ENCODE measurements around the gene TRIM17. TPM values are rescaled to one million over a fixed set of nuclear protein-coding genes. Genes with fewer than 3 reads are reported as not detected.

The TRIM17 gene
- total RNA-seq, 1 experiment from 2014 or later, result 0.54 TPM

DNA sequence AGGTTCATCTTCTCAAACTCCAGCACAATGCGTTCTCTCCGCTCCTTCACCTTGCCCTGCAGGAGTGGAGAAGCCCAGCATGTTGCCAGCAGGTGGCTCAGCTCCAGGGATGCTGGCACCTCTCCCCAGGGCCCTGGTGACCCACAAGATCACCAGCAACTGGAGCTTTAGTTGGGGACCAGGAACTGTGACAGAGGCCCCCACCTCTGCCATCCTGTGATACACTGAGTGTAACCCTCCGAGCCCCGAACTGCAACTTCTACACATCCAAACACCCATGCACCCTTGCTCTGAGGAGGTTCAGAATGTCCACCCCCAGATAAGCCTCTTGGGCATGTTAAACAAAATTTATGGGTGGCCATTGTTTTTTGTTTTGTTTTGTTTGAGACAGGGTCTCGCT lies 5.5 kb downstream of the TRIM17 start:
- peaks cover 4% of the 10 kb centered on the region for H3K4me1 ChIP-seq (ENCODE audit: insufficient read depth, low read length, poor library complexity, severe bottlenecking)
- peaks cover 1% of the 10 kb centered on the region for H3K27me3 ChIP-seq (replicated peaks; ENCODE audit: insufficient read depth, low read depth, low read length, poor library complexity)
- TF ChIP-seq EZH2 (IDR thresholded peaks at IDR 0.05; ENCODE audit: borderline replicate concordance, low read depth, low read length, poor library complexity, severe bottlenecking), result no peak
- TF ChIP-seq, protein P1, sequence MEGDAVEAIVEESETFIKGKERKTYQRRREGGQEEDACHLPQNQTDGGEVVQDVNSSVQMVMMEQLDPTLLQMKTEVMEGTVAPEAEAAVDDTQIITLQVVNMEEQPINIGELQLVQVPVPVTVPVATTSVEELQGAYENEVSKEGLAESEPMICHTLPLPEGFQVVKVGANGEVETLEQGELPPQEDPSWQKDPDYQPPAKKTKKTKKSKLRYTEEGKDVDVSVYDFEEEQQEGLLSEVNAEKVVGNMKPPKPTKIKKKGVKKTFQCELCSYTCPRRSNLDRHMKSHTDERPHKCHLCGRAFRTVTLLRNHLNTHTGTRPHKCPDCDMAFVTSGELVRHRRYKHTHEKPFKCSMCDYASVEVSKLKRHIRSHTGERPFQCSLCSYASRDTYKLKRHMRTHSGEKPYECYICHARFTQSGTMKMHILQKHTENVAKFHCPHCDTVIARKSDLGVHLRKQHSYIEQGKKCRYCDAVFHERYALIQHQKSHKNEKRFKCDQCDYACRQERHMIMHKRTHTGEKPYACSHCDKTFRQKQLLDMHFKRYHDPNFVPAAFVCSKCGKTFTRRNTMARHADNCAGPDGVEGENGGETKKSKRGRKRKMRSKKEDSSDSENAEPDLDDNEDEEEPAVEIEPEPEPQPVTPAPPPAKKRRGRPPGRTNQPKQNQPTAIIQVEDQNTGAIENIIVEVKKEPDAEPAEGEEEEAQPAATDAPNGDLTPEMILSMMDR (conservative IDR thresholded peaks at IDR 0.05; ENCODE audit: low read depth, low read length), result no peak
- H3K4me3 ChIP-seq (ENCODE audit: low read depth, low read length, poor library complexity, severe bottlenecking), result no peak overlapping the region
- DNase-seq (ENCODE audit: low spot score), result no peak
- no peak overlapping the region for H3K27ac ChIP-seq (ENCODE audit: low read depth, low read length, poor library complexity, severe bottlenecking)
- BruUV-seq (replicated peaks), result no TSS peak
- H3K9me3 ChIP-seq (ENCODE audit: low read depth, low read length, poor library complexity, severe bottlenecking), result no peaks in the 10 kb centered on the region
- no peaks in the 10 kb centered on the region for H3K36me3 ChIP-seq (ENCODE audit: insufficient read depth, low read length, poor library complexity, severe bottlenecking)
- intact Hi-C loops (cut with micrococcal nuclease; ENCODE audit: unreplicated experiment), result no loop called here
- CTCF ChIA-PET, result no interaction called here
- POLR2A ChIA-PET (ENCODE audit: low non-redundant PET), result no interaction called here

DNA sequence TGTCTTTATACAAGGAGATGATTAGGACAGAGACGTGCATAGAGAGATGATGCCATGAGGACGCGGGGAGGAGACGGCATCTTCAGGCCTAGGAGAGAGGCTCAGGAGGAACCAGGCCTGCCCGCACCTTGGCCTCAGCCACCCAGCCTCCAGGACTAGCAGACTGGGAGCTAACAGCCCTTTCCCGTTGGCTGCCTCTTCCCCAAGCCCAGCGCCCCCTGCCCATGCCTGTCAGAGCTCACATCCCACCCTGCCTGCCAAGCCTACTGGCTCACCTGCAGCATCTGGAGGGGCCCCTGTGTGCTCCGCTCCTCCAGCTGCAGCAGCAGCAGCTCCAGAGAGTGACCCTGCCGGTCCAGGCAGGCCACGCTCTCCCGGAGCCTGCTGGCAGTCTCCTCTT lies 6.0 kb downstream of the TRIM17 start:
- Histone ChIP-seq H3K27me3 (replicated peaks; ENCODE audit: insufficient read depth, low read depth, low read length, poor library complexity) (no peaks in the 10 kb centered on the region), H3K27ac (ENCODE audit: low read depth, low read length, poor library complexity, severe bottlenecking) (no peak overlapping the region), H3K9me3 (ENCODE audit: low read depth, low read length, poor library complexity, severe bottlenecking) (no peaks in the 10 kb centered on the region), H3K36me3 (ENCODE audit: insufficient read depth, low read length, poor library complexity, severe bottlenecking) (no peaks in the 10 kb centered on the region), H3K4me3 (ENCODE audit: low read depth, low read length, poor library complexity, severe bottlenecking) (no peak overlapping the region), H3K4me1 (ENCODE audit: insufficient read depth, low read length, poor library complexity, severe bottlenecking) (peaks cover 4% of the 10 kb centered on the region)
- POLR2A ChIA-PET (ENCODE audit: low non-redundant PET), result no interaction called here
- intact Hi-C loops (cut with micrococcal nuclease; ENCODE audit: unreplicated experiment), result no loop called here
- TF ChIP-seq, protein P1 (conservative IDR thresholded peaks at IDR 0.05; ENCODE audit: low read depth, low read length), result no peak
- no peak for TF ChIP-seq EZH2 (IDR thresholded peaks at IDR 0.05; ENCODE audit: borderline replicate concordance, low read depth, low read length, poor library complexity, severe bottlenecking)
- CTCF ChIA-PET, result no interaction called here
- DNase-seq (ENCODE audit: low spot score), result no peak
- BruUV-seq (replicated peaks), result no TSS peak

DNA sequence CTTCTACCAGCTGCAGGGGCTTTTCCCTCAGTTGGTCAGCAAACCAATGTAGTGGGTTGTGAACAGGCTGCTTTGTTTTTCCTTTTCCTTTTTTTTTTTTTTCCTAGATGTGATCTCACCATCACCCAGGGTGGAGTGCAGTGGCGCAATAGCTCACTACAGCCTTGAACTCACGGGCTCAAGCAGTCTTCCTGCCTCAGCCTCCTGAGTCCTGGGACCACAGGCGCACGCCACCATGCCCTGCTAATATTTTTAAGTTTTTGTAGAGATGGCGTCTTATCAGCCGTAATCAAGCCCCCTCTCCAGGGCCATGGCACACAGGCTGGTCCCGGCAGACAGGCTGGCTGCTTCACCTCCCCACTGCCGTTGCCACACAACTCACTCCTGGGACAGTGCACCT lies 6.6 kb downstream of the TRIM17 start:
- intact Hi-C loops (cut with micrococcal nuclease; ENCODE audit: unreplicated experiment), result no loop called here
- ChIA-PET POLR2A (ENCODE audit: low non-redundant PET) (no interaction called here), CTCF (no interaction called here)
- Histone ChIP-seq H3K27ac (ENCODE audit: low read depth, low read length, poor library complexity, severe bottlenecking) (no peak overlapping the region), H3K27me3 (replicated peaks; ENCODE audit: insufficient read depth, low read depth, low read length, poor library complexity) (no peaks in the 10 kb centered on the region), H3K4me3 (ENCODE audit: low read depth, low read length, poor library complexity, severe bottlenecking) (no peak overlapping the region), H3K9me3 (ENCODE audit: low read depth, low read length, poor library complexity, severe bottlenecking) (no peaks in the 10 kb centered on the region), H3K36me3 (ENCODE audit: insufficient read depth, low read length, poor library complexity, severe bottlenecking) (no peaks in the 10 kb centered on the region), H3K4me1 (ENCODE audit: insufficient read depth, low read length, poor library complexity, severe bottlenecking) (peaks cover 4% of the 10 kb centered on the region)
- BruUV-seq (replicated peaks), result no TSS peak
- no peak for DNase-seq (ENCODE audit: low spot score)
- TF ChIP-seq, protein P1 (conservative IDR thresholded peaks at IDR 0.05; ENCODE audit: low read depth, low read length), result no peak
- TF ChIP-seq EZH2 (IDR thresholded peaks at IDR 0.05; ENCODE audit: borderline replicate concordance, low read depth, low read length, poor library complexity, severe bottlenecking), result no peak
